Activated T-cell treated with anti-CD3 and anti-CD28 coated beads, Interleukin-2, amount 50 U/mL, for 72 hours (primary cell): ENCODE measurements around the gene SEC16A. TPM values are rescaled to one million over a fixed set of nuclear protein-coding genes. Genes with fewer than 3 reads are reported as not detected.

Source experiments
- ATAC-seq, 2 donors: fragments of 150-1000 bp; cut with Tn5 transposase; replicated peaks in 1 of 2; 2 replicates each; pipeline ENCODE4 v1.10.0; 2021; ENCODE audit warnings: moderate library complexity in 2 of 2, mild to moderate bottlenecking in 1 of 2
- DNase-seq, 2 donors: peaks; one replicate each; pipeline ENCODE4 v3.0.0; 2021 to 2022; ENCODE audit warnings: mixed read lengths in 1 of 2
- H3K27ac Mint-ChIP-seq: one replicate; pipeline ENCODE4 v1.8.0; 2022; ENCODE audit warnings: mild to moderate bottlenecking, moderate library complexity, mixed read lengths
- H3K27me3 Mint-ChIP-seq: one replicate; pipeline ENCODE4 v1.8.0; 2022; ENCODE audit warnings: low read depth, mixed read lengths
- H3K36me3 Mint-ChIP-seq, 2 donors: one replicate each; pipeline ENCODE4 v1.8.0; 2022; ENCODE audit warnings: mixed read lengths in 2 of 2, mild to moderate bottlenecking in 1 of 2; ENCODE audit not compliant: insufficient read depth in 2 of 2
- H3K4me1 Mint-ChIP-seq: one replicate; pipeline ENCODE4 v1.8.0; 2022; ENCODE audit warnings: low read depth, mixed read lengths
- H3K4me3 Mint-ChIP-seq, 2 donors: one replicate each; pipeline ENCODE4 v1.8.0; 2022; ENCODE audit warnings: mild to moderate bottlenecking in 2 of 2, mixed read lengths in 2 of 2, moderate library complexity in 2 of 2
- H3K9me3 Mint-ChIP-seq, 2 donors: one replicate each; pipeline ENCODE4 v1.8.0; 2022; ENCODE audit warnings: mixed read lengths in 2 of 2
- total RNA-seq, 2 donors: library from RNA; stranded (reverse); gene quantifications; one replicate each; pipeline ENCODE4 v1.2.3, GENCODE V29; 2022

SEC16A gene
- total RNA-seq, 2 donors from 2014 or later = 69.5 to 74.5 TPM

DNA sequence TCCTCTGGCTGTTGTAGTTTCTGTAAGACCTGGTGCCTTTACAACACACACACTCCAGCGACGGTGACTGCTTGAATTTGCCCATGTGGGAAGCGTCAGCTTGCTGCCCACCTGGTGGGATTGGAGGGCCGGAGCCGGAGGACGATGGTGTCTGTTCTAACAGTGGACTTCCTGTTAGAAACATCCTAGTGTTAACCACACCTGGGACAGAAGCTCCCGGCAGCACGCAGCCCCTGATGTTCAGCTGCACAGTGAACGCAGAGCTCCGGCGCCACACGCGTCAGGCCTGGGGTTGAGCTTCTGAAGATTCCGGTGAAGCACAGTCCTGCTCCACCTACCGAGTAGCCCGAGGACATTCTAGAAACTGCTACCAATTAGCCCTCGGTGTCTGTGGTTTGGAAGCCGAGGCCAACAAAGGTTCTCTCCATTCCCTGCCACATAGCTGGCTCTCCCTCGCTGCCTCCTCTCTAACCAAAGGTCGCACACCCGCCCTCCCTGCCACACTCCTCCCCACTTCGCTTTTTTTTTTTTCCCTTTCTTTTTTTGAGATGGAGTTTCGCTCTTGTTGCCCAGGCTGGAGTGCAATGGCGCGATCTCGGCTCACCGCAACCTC lies 58.0 kb downstream of the SEC16A start:
- no peaks in the 10 kb centered on the region for H3K27me3 Mint-ChIP-seq
- no peak overlapping the region for H3K4me3 Mint-ChIP-seq
- ATAC-seq (peak; percentile 3 to 5), DNase-seq (no peak)
- H3K27ac Mint-ChIP-seq = no peak overlapping the region
- peaks cover 14% of the 10 kb centered on the region for H3K4me1 Mint-ChIP-seq
- H3K9me3 Mint-ChIP-seq = no peaks in the 10 kb centered on the region
- H3K36me3 Mint-ChIP-seq = peaks cover 1 to 3% of the 10 kb centered on the region in 2 donors

- Mint-ChIP-seq H3K4me3 (no peak overlapping the region), H3K36me3 (peaks cover 1 to 5% of the 10 kb centered on the region in 2 donors), H3K27me3 (no peaks in the 10 kb centered on the region), H3K4me1 (peaks cover 14% of the 10 kb centered on the region), H3K9me3 (no peaks in the 10 kb centered on the region), H3K27ac (no peak overlapping the region)
- ATAC-seq (no peak), DNase-seq (no peak)
Measured at GRCh38 chr9:136423432-136424146, 59.3 kb downstream of the SEC16A start.

GRCh38 chr9:136422876-136423275 lies 60.0 kb downstream of the SEC16A start:
- ATAC-seq (no peak), DNase-seq (no peak)

GRCh38 chr9:136421791-136422190 lies 61.0 kb downstream of the SEC16A start:
- Mint-ChIP-seq H3K9me3 (no peaks in the 10 kb centered on the region), H3K27me3 (no peaks in the 10 kb centered on the region), H3K4me1 (peaks cover 14% of the 10 kb centered on the region), H3K27ac (no peak overlapping the region), H3K4me3 (no peak overlapping the region), H3K36me3 (peaks cover 1 to 11% of the 10 kb centered on the region in 2 donors)
- DNase-seq = no peak
- no peak for ATAC-seq

More at GRCh38 chr9:136422876-136423275, 60.0 kb downstream of the SEC16A start:
- Mint-ChIP-seq H3K4me3 (no peak overlapping the region), H3K36me3 (peaks cover 1 to 5% of the 10 kb centered on the region in 2 donors), H3K4me1 (peaks cover 14% of the 10 kb centered on the region), H3K9me3 (no peaks in the 10 kb centered on the region), H3K27ac (no peak overlapping the region), H3K27me3 (no peaks in the 10 kb centered on the region)

DNA sequence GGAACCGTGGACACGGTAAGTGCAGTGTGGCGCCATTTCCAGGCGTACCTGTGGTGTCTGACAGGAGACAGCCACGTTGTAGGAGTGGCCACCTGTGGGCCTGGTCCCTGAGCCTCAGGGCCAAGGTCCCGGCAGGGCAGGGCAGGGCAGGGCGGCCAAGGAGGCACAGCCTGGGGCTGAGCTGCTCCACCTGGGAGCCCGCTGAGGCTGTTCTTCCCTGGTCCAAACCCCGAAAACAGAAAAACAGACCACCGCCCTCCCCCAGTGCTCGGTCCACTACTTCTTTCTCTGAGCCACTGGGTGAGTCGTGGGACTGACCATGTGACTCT lies 63.8 kb downstream of the SEC16A start:
- Mint-ChIP-seq H3K36me3 (peaks cover 0 to 11% of the 10 kb centered on the region in 2 donors), H3K9me3 (no peaks in the 10 kb centered on the region), H3K4me1 (no peaks in the 10 kb centered on the region), H3K27ac (no peak overlapping the region), H3K4me3 (no peak overlapping the region), H3K27me3 (no peaks in the 10 kb centered on the region)
- DNase-seq (no peak), ATAC-seq (no peak)

DNA sequence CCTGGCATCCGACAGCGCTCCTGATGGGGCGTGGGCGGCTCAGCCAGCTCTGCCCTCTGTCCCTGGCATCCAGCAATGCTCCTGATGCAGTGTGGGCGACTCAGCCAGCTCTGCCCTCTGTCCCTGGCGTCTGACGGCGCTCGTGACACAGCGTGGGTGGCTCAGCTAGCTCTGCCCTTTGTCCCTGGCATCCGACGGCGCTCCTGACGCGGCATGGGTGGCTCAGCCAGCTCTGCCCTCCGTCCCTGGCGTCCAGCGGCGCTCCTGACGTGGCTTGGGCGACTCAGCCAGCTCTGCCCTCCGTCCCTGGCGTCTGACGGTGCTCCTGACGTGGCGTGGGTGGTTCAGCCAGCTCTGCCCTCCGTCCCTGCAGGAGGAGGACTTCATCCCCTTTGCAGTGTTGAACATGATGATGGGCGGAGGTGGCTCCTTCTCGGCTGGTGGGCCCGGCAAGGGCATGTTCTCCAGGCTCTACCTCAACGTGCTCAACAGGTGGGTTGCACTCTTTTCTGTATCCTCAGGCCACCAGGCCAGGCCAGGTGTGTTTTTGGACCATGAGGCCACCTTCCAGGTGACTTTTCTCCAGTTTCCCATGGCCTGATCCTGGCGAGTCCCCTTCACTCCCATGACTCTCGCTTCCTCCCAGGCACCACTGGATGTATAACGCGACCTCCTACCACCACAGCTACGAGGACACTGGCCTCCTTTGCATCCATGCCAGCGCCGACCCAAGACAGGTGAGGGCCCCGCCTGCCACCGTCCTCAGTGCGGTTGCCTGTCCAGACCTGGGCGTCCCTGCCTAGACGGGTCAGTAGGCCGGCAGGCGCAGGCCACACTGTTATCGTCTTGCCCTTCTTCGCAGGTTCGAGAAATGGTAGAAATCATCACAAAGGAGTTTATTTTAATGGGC lies 64.4 kb downstream of the SEC16A start:
- DNase-seq = no peak
- Mint-ChIP-seq H3K27ac (no peak overlapping the region), H3K27me3 (no peaks in the 10 kb centered on the region), H3K4me1 (peaks cover 5% of the 10 kb centered on the region), H3K9me3 (no peaks in the 10 kb centered on the region), H3K36me3 (peaks cover 0 to 14% of the 10 kb centered on the region in 2 donors), H3K4me3 (no peak overlapping the region)
- no peak for ATAC-seq

- Mint-ChIP-seq H3K4me1 (peaks cover 19% of the 10 kb centered on the region), H3K36me3 (peaks cover 0 to 16% of the 10 kb centered on the region in 2 donors), H3K27ac (no peak overlapping the region), H3K27me3 (no peaks in the 10 kb centered on the region), H3K4me3 (no peak overlapping the region), H3K9me3 (no peaks in the 10 kb centered on the region)
- DNase-seq (no peak), ATAC-seq (no peak)
Measured at GRCh38 chr9:136416914-136417313, 65.9 kb downstream of the SEC16A start.

DNA sequence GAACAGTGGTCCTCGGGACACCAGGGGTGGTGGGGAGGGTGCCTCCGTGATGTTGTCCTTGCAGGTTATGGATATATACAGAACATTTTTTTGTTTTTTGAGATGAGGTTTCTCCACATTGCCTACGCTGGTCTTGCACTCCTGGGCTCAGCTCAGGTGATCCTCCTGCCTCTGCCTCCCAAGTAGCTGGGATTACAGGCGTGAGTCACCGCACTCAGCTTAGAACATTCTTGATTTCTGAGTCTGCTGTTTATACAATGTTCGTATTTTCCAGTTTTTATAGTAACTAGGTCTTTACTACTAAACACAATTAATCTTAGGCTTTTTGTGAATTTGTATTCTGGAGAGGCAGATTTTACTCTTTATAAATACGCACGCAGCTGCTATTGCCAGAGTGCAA lies 66.4 kb downstream of the SEC16A start:
- Mint-ChIP-seq H3K36me3 (peaks cover under 1 to 16% of the 10 kb centered on the region in 2 donors), H3K27ac (no peak overlapping the region), H3K4me1 (peaks cover 23% of the 10 kb centered on the region), H3K9me3 (no peaks in the 10 kb centered on the region), H3K4me3 (no peak overlapping the region), H3K27me3 (no peaks in the 10 kb centered on the region)
- no peak for ATAC-seq
- DNase-seq = no peak

GRCh38 chr9:136412962-136413361 lies 69.9 kb downstream of the SEC16A start:
- DNase-seq (no peak), ATAC-seq (no peak)
- H3K27ac Mint-ChIP-seq = no peak overlapping the region
- H3K4me3 Mint-ChIP-seq = no peak overlapping the region
- peaks cover 2 to 20% of the 10 kb centered on the region in 2 donors for H3K36me3 Mint-ChIP-seq
- no peaks in the 10 kb centered on the region for H3K27me3 Mint-ChIP-seq
- no peaks in the 10 kb centered on the region for H3K9me3 Mint-ChIP-seq
- H3K4me1 Mint-ChIP-seq = peaks cover 50% of the 10 kb centered on the region

- Mint-ChIP-seq H3K9me3 (no peaks in the 10 kb centered on the region), H3K4me3 (peak overlapping the region; percentile 94 to 96), H3K27ac (peak overlapping the region; percentile 83), H3K36me3 (peaks cover 5 to 22% of the 10 kb centered on the region in 2 donors), H3K4me1 (peaks cover 59% of the 10 kb centered on the region), H3K27me3 (no peaks in the 10 kb centered on the region)
- ATAC-seq (no peak), DNase-seq (no peak)
Measured at GRCh38 chr9:136411378-136411777, 71.5 kb downstream of the SEC16A start.

DNA sequence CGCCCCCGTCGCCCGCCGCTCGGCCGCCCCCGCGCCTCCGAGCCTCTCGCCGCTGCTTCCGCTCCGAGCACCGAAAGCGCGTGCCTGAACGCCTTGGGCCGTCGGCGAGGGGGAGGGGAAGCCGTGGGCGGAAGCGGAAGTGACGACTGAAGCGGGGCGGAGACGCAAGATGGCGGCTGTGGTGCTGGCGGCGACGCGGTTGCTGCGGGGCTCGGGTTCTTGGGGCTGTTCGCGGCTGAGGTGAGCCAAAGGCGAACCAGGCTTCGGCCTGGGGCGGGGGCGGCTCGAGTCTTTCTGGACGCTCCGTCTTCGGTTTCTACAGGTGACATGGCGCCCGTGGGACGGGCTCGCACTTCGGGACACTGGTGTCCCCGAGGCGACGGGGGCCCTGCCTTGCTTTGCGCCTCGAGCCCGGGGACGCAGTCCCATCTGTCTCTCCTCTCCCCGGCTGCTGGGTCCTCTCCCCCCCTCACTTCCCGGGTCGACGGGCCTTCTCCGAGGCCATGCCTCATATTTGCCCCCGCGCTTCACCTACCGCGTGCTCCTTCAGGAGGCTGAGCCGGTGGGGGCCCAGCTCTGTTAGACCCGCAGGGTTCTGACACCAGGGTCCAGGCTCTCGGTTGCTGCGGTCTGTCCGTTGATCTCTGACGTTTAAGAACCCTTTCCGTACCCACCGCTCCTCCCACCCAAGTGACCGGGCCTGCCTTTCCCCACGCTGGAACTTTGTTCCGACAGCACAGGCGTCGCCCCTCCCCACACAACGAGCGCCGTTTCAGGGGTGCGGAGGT lies 72.1 kb downstream of the SEC16A start, which contains the start of the genes ENTR1 and PMPCA:
Gene ENTR1 (minus strand): TSS at position 115 of the 788 bp plus-strand sequence. CDS start 217 bp downstream, outside the sequence.
Gene PMPCA (plus strand): TSS at position 159 of the 788 bp plus-strand sequence. CDS start 11 bp downstream, at position 170.
- Mint-ChIP-seq H3K36me3 (peaks cover 5 to 25% of the 10 kb centered on the region in 2 donors), H3K27ac (peak within 1 kb of the TSS; percentile 83), H3K9me3 (no peaks in the 10 kb centered on the region), H3K4me1 (peaks cover 63% of the 10 kb centered on the region), H3K4me3 (peak within 1 kb of the TSS; percentile 94 to 96), H3K27me3 (no peaks in the 10 kb centered on the region)
- DNase-seq (peak; percentile 98 to 99), ATAC-seq (peak; percentile 84 to 88)
